Activated CD8-positive, alpha-beta T cell treated with anti-CD3 and anti-CD28 coated beads for 36 hours (primary cell): ENCODE results near the gene CTDSP2. TPM values are rescaled to one million over a fixed set of nuclear protein-coding genes. Genes with fewer than 3 reads are reported as not detected.

Experiments used
- ATAC-seq: fragments of 200-7000 bp; cut with Tn5 transposase; one replicate; pipeline ENCODE4 v1.10.0; 2021; ENCODE audit warnings: mild to moderate bottlenecking, moderate library complexity
- CTCF ChIA-PET: fragments of 350-600 bp; sonication (Branson Sonifier 250); formaldehyde crosslinking; loops from one replicate; lab custom pipeline; 2021; ENCODE audit warnings: antibody characterized with exemption; lab: Charles Lee
- POLR2A ChIA-PET: fragments of 350-600 bp; sonication (Branson Sonifier 250); formaldehyde crosslinking; loops from one replicate; lab custom pipeline; 2021; ENCODE audit warnings: antibody characterized with exemption; lab: Charles Lee
- DNase-seq: peaks from one replicate; pipeline ENCODE4 v3.0.0-alpha.2; 2020
- H3K27ac Mint-ChIP-seq: one replicate; pipeline ENCODE4 v1.8.0; 2021; ENCODE audit warnings: mild to moderate bottlenecking, mixed read lengths
- H3K27me3 Mint-ChIP-seq: one replicate; pipeline ENCODE4 v1.8.0; 2021; ENCODE audit warnings: mixed read lengths
- H3K36me3 Mint-ChIP-seq: one replicate; pipeline ENCODE4 v1.8.0; 2021; ENCODE audit warnings: low read depth, mixed read lengths
- H3K4me1 Mint-ChIP-seq: one replicate; pipeline ENCODE4 v1.8.0; 2021; ENCODE audit warnings: low read depth, mixed read lengths
- H3K4me3 Mint-ChIP-seq: one replicate; pipeline ENCODE4 v1.8.0; 2021; ENCODE audit warnings: mild to moderate bottlenecking, moderate library complexity, mixed read lengths
- H3K9me3 Mint-ChIP-seq: one replicate; pipeline ENCODE4 v1.8.0; 2021; ENCODE audit warnings: mixed read lengths
- intact Hi-C: fragments of 100-400 bp; cut with micrococcal nuclease; formaldehyde crosslinking; loops from one replicate; pipeline ENCODE4 v1.10.0; 2022
- total RNA-seq, 2 experiments: library from RNA; stranded (reverse); gene quantifications; one replicate each; pipeline ENCODE4 v1.2.3, GENCODE V29; 2021
- TF ChIP-seq, protein P1 (sequence below): fragments of 200-600 bp; IDR thresholded peaks from one replicate; pipeline ENCODE4 v1.8.0; 2022; ENCODE audit warnings: antibody characterized with exemption, mild to moderate bottlenecking

The CTDSP2 gene
- total RNA-seq, 2 experiments from 2014 or later, result 67.1 to 67.2 TPM

DNA sequence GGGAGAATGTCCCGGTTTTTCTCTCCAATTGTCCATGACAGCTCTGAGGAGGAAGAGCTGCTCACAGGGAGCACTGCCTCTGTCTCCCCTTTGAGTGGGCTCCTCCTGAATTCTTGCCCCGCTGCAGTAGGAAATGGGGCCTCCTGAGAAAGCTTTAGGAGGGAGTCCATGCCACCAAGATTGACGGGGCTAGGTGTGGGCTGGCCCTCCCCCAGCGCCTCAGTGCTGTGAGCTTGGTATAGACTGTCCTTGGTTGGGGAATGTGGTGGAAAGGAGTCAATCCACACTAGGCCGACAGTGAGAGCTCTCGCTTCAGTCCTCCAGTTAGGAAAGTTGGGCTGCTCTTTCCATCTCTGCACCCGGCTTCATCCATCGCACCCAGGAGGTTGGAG is 23.4 kb upstream of the CTDSP2 start:
- Mint-ChIP-seq H3K36me3 (no peaks in the 10 kb centered on the region), H3K27ac (no peak overlapping the region), H3K9me3 (no peaks in the 10 kb centered on the region), H3K4me3 (no peak overlapping the region), H3K4me1 (peaks cover 6% of the 10 kb centered on the region), H3K27me3 (peaks cover 9% of the 10 kb centered on the region)
- intact Hi-C loops, result no loop called here
- ChIA-PET CTCF (interaction anchor here (1.1 to 1.2 kb wide), 2 partner anchors 35 to 67 kb away, joined by 3 to 4 read pairs; no protein-coding TSS in a partner anchor), POLR2A (interaction anchor here (0.7 kb wide), 1 partner anchor 8 kb away, joined by 3 read pairs; no protein-coding TSS in a partner anchor)
- TF ChIP-seq, protein P1, sequence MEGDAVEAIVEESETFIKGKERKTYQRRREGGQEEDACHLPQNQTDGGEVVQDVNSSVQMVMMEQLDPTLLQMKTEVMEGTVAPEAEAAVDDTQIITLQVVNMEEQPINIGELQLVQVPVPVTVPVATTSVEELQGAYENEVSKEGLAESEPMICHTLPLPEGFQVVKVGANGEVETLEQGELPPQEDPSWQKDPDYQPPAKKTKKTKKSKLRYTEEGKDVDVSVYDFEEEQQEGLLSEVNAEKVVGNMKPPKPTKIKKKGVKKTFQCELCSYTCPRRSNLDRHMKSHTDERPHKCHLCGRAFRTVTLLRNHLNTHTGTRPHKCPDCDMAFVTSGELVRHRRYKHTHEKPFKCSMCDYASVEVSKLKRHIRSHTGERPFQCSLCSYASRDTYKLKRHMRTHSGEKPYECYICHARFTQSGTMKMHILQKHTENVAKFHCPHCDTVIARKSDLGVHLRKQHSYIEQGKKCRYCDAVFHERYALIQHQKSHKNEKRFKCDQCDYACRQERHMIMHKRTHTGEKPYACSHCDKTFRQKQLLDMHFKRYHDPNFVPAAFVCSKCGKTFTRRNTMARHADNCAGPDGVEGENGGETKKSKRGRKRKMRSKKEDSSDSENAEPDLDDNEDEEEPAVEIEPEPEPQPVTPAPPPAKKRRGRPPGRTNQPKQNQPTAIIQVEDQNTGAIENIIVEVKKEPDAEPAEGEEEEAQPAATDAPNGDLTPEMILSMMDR, result no peak
- no peak for ATAC-seq
- no peak for DNase-seq

DNA sequence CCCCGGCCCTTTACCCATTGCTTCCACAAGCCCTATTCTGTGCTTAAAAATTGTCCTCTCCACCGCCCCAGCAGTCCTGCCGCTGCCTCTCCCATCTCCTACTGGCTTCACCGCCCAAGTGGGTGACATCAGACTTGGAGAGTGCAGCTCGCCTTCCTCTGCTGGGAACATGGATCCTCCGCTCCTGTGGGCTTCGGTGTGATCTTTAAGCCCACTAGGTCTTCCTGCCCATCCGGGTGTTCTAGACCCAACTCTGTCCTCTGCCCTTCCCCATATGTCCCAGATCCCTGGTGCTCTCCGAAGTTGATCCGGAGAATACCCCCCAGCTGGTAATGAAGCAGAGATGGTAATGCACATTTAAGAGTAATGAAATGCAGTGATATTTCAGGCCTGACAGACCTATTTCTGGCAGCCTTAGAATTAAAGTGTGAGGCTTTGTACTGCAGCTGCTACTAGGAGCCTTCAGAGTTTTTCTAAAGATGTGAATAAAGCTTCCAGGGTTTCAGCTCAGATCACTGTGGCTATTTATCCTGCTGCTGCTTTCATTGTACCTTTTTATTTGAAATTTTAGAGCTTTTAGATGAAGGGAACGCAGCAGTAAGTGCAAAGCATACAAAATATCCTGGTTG is 22.9 kb upstream of the CTDSP2 start:
- no peaks in the 10 kb centered on the region for H3K36me3 Mint-ChIP-seq
- intact Hi-C loops, result no loop called here
- ATAC-seq (no peak), DNase-seq (no peak)
- ChIA-PET POLR2A (no interaction called here), CTCF (interaction anchor here (1.0 to 1.2 kb wide), 3 partner anchors 35 to 67 kb away, joined by 3 to 4 read pairs (median 3); no protein-coding TSS in a partner anchor)
- no peak overlapping the region for H3K27ac Mint-ChIP-seq
- peaks cover 6% of the 10 kb centered on the region for H3K27me3 Mint-ChIP-seq
- H3K4me1 Mint-ChIP-seq, result peaks cover 6% of the 10 kb centered on the region
- TF ChIP-seq, protein P1, result no peak
- H3K4me3 Mint-ChIP-seq, result no peak overlapping the region
- no peaks in the 10 kb centered on the region for H3K9me3 Mint-ChIP-seq

DNA sequence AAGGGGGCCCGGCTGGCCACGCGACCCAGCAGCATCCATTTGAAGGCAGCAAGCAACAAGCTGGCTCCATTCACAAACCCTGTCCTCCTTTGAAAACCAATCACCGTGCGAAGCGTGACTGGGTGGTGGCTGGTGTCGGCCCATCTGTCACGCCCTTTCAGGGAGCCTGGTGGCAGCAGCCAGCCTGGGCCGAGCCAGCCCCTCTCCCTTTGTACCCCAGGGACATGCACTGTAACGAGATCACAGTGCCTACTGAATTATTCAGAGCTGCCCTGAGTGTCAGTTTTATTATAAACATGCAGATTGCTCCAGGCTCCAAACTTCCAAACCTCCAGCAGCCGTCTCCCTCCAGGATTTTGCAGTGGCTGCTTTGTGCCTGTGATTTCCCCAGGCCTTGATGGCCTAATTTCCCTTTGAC is 22.3 kb upstream of the CTDSP2 start:
- Mint-ChIP-seq H3K36me3 (no peaks in the 10 kb centered on the region), H3K27ac (no peak overlapping the region), H3K4me1 (peaks cover 6% of the 10 kb centered on the region), H3K9me3 (no peaks in the 10 kb centered on the region), H3K27me3 (peaks cover 6% of the 10 kb centered on the region), H3K4me3 (no peak overlapping the region)
- POLR2A ChIA-PET, result no interaction called here
- ATAC-seq (no peak), DNase-seq (no peak)
- TF ChIP-seq, protein P1, result no peak
- intact Hi-C loops, result no loop called here
- CTCF ChIA-PET, result interaction anchor here (1.0 kb wide), 1 partner anchor 36 kb away, joined by 3 read pairs; no protein-coding TSS in a partner anchor

GRCh38 chr12:57868221-57868620 is 21.7 kb upstream of the CTDSP2 start:
- intact Hi-C loops, result no loop called here
- no peak overlapping the region for H3K27ac Mint-ChIP-seq
- ChIA-PET POLR2A (no interaction called here), CTCF (interaction anchor here (1.0 kb wide), 1 partner anchor 37 kb away, joined by 3 read pairs; no protein-coding TSS in a partner anchor)
- TF ChIP-seq, protein P1, result no peak
- peaks cover 6% of the 10 kb centered on the region for H3K27me3 Mint-ChIP-seq
- no peak overlapping the region for H3K4me3 Mint-ChIP-seq
- H3K9me3 Mint-ChIP-seq, result no peaks in the 10 kb centered on the region
- ATAC-seq (no peak), DNase-seq (no peak)
- no peaks in the 10 kb centered on the region for H3K36me3 Mint-ChIP-seq
- H3K4me1 Mint-ChIP-seq, result peaks cover 6% of the 10 kb centered on the region

DNA sequence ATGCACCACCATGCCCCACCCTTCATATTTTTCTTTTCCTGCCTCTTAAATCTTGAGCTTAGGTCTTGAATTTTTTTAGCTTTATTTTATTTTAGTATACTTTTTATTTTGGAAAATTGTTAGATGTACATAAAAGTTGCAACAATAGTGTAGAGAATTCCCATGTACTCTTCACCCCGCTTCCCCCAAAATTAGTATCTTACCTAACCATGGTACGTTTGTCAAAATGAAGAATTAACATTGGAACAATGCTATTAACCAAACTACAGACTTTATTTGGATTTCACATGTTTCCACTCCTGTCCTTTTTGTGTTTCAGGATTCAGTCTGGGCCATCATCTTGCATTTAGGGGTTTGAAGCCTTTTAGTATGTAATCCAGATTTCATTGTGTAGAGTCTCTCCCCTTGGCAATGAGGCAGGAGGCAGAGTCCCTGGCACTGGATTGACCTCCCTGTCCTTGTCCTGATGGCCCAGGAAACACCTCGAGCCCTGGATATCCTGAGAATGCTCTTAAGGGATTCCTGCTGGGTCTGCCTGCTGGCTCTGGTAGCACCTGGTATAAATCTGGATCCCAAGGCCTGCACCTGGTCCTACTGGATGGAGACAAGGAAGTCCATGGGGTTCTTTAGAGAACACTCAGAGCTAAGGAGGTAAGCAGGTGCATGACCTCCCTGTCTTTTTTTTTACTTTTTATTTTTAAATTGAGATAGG is 19.9 kb upstream of the CTDSP2 start:
- H3K27me3 Mint-ChIP-seq, result peaks cover 6% of the 10 kb centered on the region
- POLR2A ChIA-PET, result interaction anchor here (0.6 to 2.5 kb wide), 5 partner anchors 13 to 195 kb away, joined by 3 to 13 read pairs (median 4); partner anchors contain the start of gene CTDSP2
- H3K9me3 Mint-ChIP-seq, result no peaks in the 10 kb centered on the region
- ATAC-seq (no peak), DNase-seq (no peak)
- no peaks in the 10 kb centered on the region for H3K36me3 Mint-ChIP-seq
- no peak overlapping the region for H3K4me3 Mint-ChIP-seq
- intact Hi-C loops, result no loop called here
- CTCF ChIA-PET, result interaction anchor here (2.1 to 3.1 kb wide), 3 partner anchors 18 to 39 kb away, joined by 6 to 16 read pairs (median 13); no protein-coding TSS in a partner anchor
- no peak overlapping the region for H3K27ac Mint-ChIP-seq
- peaks cover 6% of the 10 kb centered on the region for H3K4me1 Mint-ChIP-seq
- TF ChIP-seq, protein P1, result no peak
